ENCODE results near the gene ANO5.

DNA sequence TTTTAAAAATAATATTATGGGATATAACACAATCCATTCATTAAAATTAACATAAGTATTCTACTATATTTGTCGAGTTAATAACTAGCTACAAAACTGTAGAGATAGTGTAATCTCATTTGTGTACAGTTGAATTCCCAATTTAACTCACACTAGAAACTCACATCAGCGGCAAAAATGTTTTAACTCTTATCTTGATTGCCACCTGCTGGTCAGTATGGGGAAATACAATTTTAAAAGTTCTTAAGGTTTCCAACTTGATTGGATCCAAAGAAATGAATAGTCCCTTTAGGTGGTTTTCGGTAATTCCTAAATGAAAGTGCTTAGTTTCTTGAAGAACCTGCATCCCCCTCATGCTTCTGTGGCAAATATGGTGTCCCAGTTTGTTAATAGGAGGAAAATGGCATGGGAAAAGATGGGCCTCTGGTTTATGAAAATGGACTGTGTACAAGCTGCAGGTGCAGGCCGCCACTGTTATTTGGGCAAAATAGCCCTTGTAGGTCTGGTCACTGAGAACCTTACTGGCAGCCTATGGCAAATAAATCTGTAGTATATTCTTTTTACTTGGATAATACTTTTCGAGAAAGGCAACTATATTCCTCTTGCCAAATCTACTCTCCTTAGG, 111.6 kb downstream of the ANO5 start:
- TF ChIP-seq, protein P1, sequence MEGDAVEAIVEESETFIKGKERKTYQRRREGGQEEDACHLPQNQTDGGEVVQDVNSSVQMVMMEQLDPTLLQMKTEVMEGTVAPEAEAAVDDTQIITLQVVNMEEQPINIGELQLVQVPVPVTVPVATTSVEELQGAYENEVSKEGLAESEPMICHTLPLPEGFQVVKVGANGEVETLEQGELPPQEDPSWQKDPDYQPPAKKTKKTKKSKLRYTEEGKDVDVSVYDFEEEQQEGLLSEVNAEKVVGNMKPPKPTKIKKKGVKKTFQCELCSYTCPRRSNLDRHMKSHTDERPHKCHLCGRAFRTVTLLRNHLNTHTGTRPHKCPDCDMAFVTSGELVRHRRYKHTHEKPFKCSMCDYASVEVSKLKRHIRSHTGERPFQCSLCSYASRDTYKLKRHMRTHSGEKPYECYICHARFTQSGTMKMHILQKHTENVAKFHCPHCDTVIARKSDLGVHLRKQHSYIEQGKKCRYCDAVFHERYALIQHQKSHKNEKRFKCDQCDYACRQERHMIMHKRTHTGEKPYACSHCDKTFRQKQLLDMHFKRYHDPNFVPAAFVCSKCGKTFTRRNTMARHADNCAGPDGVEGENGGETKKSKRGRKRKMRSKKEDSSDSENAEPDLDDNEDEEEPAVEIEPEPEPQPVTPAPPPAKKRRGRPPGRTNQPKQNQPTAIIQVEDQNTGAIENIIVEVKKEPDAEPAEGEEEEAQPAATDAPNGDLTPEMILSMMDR (IDR thresholded peaks at IDR 0.05 in 2 of 3, conservative IDR thresholded peaks at IDR 0.05 in 1 of 3; ENCODE audit: insufficient read depth in 2 of 3, low read depth in 1 of 3, low read length in 3 of 3), result peak; percentile 21 to 69 (median 41); a peak in 5 of 6 replicates
- TF ChIP-seq KLF10 (CRISPR knock-in tag; IDR thresholded peaks at IDR 0.05), result no peak
- no peak for TF ChIP-seq ZNF12 (CRISPR knock-in tag; IDR thresholded peaks at IDR 0.05)
